Hepatocyte (in vitro differentiated cells): Measurements from ENCODE around the gene PLEKHO1. TPM values are rescaled to one million over a fixed set of nuclear protein-coding genes. Genes with fewer than 3 reads are reported as not detected.

Source experiments
- DNase-seq: peaks from one replicate; pipeline ENCODE4 v3.0.0-alpha.2; 2016; ENCODE audit warnings: low spot score
- H2AFZ ChIP-seq: fragments of 200-600 bp; sonication (generic); 2 replicates; pipeline ENCODE4 v1.6.0; 2016; ENCODE audit warnings: antibody characterized with exemption, mild to moderate bottlenecking
- H3K27ac ChIP-seq: fragments of 200-600 bp; sonication (generic); 2 replicates; pipeline ENCODE4 v1.5.1; 2016; ENCODE audit warnings: mild to moderate bottlenecking
- H3K27me3 ChIP-seq: fragments of 200-600 bp; sonication (generic); 2 replicates; pipeline ENCODE4 v1.6.1; 2016
- H3K36me3 ChIP-seq: fragments of 200-600 bp; sonication (generic); replicated peaks from 2 replicates; pipeline ENCODE4 v1.5.1; 2016; ENCODE audit warnings: low read depth; ENCODE audit not compliant: insufficient read depth
- H3K4me1 ChIP-seq: fragments of 200-600 bp; sonication (generic); 2 replicates; pipeline ENCODE4 v1.5.1; 2016; ENCODE audit warnings: mild to moderate bottlenecking, moderate library complexity; ENCODE audit not compliant: insufficient read depth
- H3K4me2 ChIP-seq: fragments of 200-600 bp; sonication (generic); 2 replicates; pipeline ENCODE4 v1.6.0; 2016
- H3K4me3 ChIP-seq: fragments of 200-600 bp; sonication (generic); 2 replicates; pipeline ENCODE4 v1.5.1; 2016; ENCODE audit warnings: mild to moderate bottlenecking
- H3K79me2 ChIP-seq: fragments of 200-600 bp; sonication (generic); 2 replicates; pipeline ENCODE4 v1.6.0; 2017; ENCODE audit warnings: mild to moderate bottlenecking
- H3K9me2 ChIP-seq: fragments of 200-600 bp; sonication (generic); replicated peaks from 2 replicates; pipeline ENCODE4 v1.6.0; 2017; ENCODE audit warnings: mild to moderate bottlenecking; ENCODE audit not compliant: insufficient read depth
- H3K9me3 ChIP-seq: fragments of 200-600 bp; sonication (generic); 2 replicates; pipeline ENCODE4 v1.5.1; 2016; ENCODE audit warnings: low read depth, mild to moderate bottlenecking
- H4K20me1 ChIP-seq: fragments of 200-600 bp; sonication (generic); 2 replicates; pipeline ENCODE4 v1.6.0; 2016; ENCODE audit warnings: mild to moderate bottlenecking; ENCODE audit not compliant: insufficient read depth, poor library complexity, severe bottlenecking
- CTCF ChIP-seq: fragments of 200-600 bp; sonication (generic); IDR thresholded peaks from 2 replicates; pipeline ENCODE4 v1.5.1; 2016; ENCODE audit warnings: antibody characterized with exemption, mild to moderate bottlenecking; ENCODE audit not compliant: poor library complexity
- EZH2 ChIP-seq: fragments of 200-600 bp; sonication (generic); IDR thresholded peaks from 2 replicates; pipeline ENCODE4 v1.6.1; 2016; ENCODE audit warnings: antibody characterized with exemption, mild to moderate bottlenecking, borderline replicate concordance
- EZH2phosphoT487 ChIP-seq: fragments of 200-600 bp; sonication (generic); IDR thresholded peaks from one replicate; pipeline ENCODE4 v1.6.1; 2018; ENCODE audit warnings: antibody characterized with exemption, mild to moderate bottlenecking, low read depth, moderate library complexity; ENCODE audit not compliant: unreplicated experiment, severe bottlenecking
- WGBS: methylation state at CpG from one replicate; pipeline ENCODE4 v1.1.6; 2016; ENCODE audit warnings: low lambda C conversion rate; ENCODE audit errors: missing lambda C conversion rate; 5-methylcytosine and 5-hydroxymethylcytosine counted together
- polyA plus RNA-seq: library from polyadenylated mRNA; unstranded; fragments of >200 nt; fragmentation: Nextera tagmentation; extraction: Ambion mirVana; gene quantifications from 2 replicates; pipeline ENCODE4 v1.2.1, GENCODE V29; 2016
- total RNA-seq: library from RNA; depleted of rRNA; stranded (reverse); fragments of >200 nt; gene quantifications from 2 replicates; pipeline ENCODE4 v1.2.3, GENCODE V29; 2014

PLEKHO1 gene
- total and polyA plus RNA-seq, 2 experiments from 2014 or later = 23.7 to 33.0 TPM

- H3K4me2 ChIP-seq = peak overlapping the region; percentile 91
- WGBS = 46% methylated on average over 15 of the region's 15 CpGs
- H3K27me3 ChIP-seq = peaks cover 6% of the 10 kb centered on the region
- H2AFZ ChIP-seq = no peak overlapping the region
- peak overlapping the region; percentile 88 for H3K27ac ChIP-seq
- TF ChIP-seq EZH2 = no peak
- TF ChIP-seq EZH2phosphoT487 = no peak
- TF ChIP-seq CTCF = no peak
- no peaks in the 10 kb centered on the region for H3K9me2 ChIP-seq
- H4K20me1 ChIP-seq = peaks cover 6% of the 10 kb centered on the region
- peak overlapping the region; percentile 92 for H3K4me3 ChIP-seq
- H3K36me3 ChIP-seq = no peaks in the 10 kb centered on the region
- H3K79me2 ChIP-seq = peaks cover 35% of the 10 kb centered on the region
- H3K9me3 ChIP-seq = no peaks in the 10 kb centered on the region
- H3K4me1 ChIP-seq = peaks cover 8% of the 10 kb centered on the region
- DNase-seq = no peak
Observed at GRCh38 chr1:150151291-150152181, 1.8 kb downstream of the PLEKHO1 start.

- peaks cover 35% of the 10 kb centered on the region for H3K79me2 ChIP-seq
- H2AFZ ChIP-seq = no peak overlapping the region
- peaks cover 8% of the 10 kb centered on the region for H3K4me1 ChIP-seq
- H3K9me3 ChIP-seq = no peaks in the 10 kb centered on the region
- H3K27ac ChIP-seq = peak overlapping the region; percentile 88
- no peak for TF ChIP-seq EZH2phosphoT487
- TF ChIP-seq EZH2 = no peak
- TF ChIP-seq CTCF = no peak
- peaks cover 6% of the 10 kb centered on the region for H4K20me1 ChIP-seq
- DNase-seq = no peak
- H3K9me2 ChIP-seq = no peaks in the 10 kb centered on the region
- H3K4me3 ChIP-seq = no peak overlapping the region
- 81% methylated on average over 2 of the region's 2 CpGs for WGBS
- H3K36me3 ChIP-seq = no peaks in the 10 kb centered on the region
- H3K4me2 ChIP-seq = peak overlapping the region; percentile 91
- H3K27me3 ChIP-seq = peaks cover 6% of the 10 kb centered on the region
Observed at GRCh38 chr1:150152182-150152536, 2.4 kb downstream of the PLEKHO1 start.

GRCh38 chr1:150152772-150153456 lies 3.2 kb downstream of the PLEKHO1 start:
- Histone ChIP-seq H3K4me3 (no peak overlapping the region), H4K20me1 (peaks cover 6% of the 10 kb centered on the region), H3K9me3 (no peaks in the 10 kb centered on the region), H3K9me2 (no peaks in the 10 kb centered on the region), H3K79me2 (peaks cover 35% of the 10 kb centered on the region), H3K4me1 (peaks cover 8% of the 10 kb centered on the region), H3K27me3 (peaks cover 5% of the 10 kb centered on the region), H3K27ac (no peak overlapping the region), H3K4me2 (no peak overlapping the region), H2AFZ (no peak overlapping the region), H3K36me3 (no peaks in the 10 kb centered on the region)
- TF ChIP-seq EZH2 = no peak
- TF ChIP-seq EZH2phosphoT487 = no peak
- TF ChIP-seq CTCF = no peak
- DNase-seq = no peak
- WGBS = 86% methylated on average over 8 of the region's 8 CpGs
